IMR-90 (cell line): ENCODE measurements around the gene ARHGAP24. TPM values are rescaled to one million over a fixed set of nuclear protein-coding genes. Genes with fewer than 3 reads are reported as not detected.

ENCODE experiments used
- ATAC-seq: fragments of 200-7000 bp; cut with Tn5 transposase; 2 replicates; pipeline ENCODE4 v1.9.1; 2020; ENCODE audit warnings: low read depth, mild to moderate bottlenecking, moderate library complexity
- BruUV-seq: library from RNA; stranded (reverse); fragments of 400-500 nt; replicated peaks from 2 replicates; lab custom pipeline; 2021; lab: Mats Ljungman, UMichigan
- CTCF ChIA-PET: fragments of 300-600 bp; formaldehyde crosslinking; extraction: SDS; loops from one replicate; lab custom pipeline; 2021; ENCODE audit warnings: antibody characterized with exemption; lab: Yijun Ruan, JAX
- POLR2A ChIA-PET: fragments of 300-600 bp; sonication (Branson Sonifier 250); formaldehyde crosslinking; loops from one replicate; lab custom pipeline; 2022; ENCODE audit warnings: antibody characterized with exemption; ENCODE audit not compliant: unreplicated experiment; lab: Charles Lee
- DNase-seq: peaks from one replicate; pipeline ENCODE4 v3.0.0; 2013
- H2AFZ ChIP-seq: replicated peaks from 2 replicates; pipeline ENCODE3; 2013; ENCODE audit warnings: low read length, mild to moderate bottlenecking; ENCODE audit not compliant: poor library complexity
- H2AK5ac ChIP-seq: 2 replicates; pipeline ENCODE4 v1.6.1; 2013; ENCODE audit warnings: low read depth, low read length, inconsistent platforms
- H2AK9ac ChIP-seq: replicated peaks from 2 replicates; pipeline ENCODE3; 2013; ENCODE audit warnings: mild to moderate bottlenecking, low read depth, low read length, moderate library complexity; ENCODE audit not compliant: poor library complexity
- H2BK120ac ChIP-seq: 2 replicates; pipeline ENCODE4 v1.6.1; 2013; ENCODE audit warnings: low read depth, low read length, inconsistent platforms
- H2BK15ac ChIP-seq: 3 replicates; pipeline ENCODE4 v1.6.1; 2013; ENCODE audit warnings: low read depth, low read length, inconsistent platforms
- H2BK20ac ChIP-seq: 2 replicates; pipeline ENCODE4 v1.6.1; 2013; ENCODE audit warnings: low read depth, mild to moderate bottlenecking, inconsistent platforms, low read length, moderate library complexity
- H2BK5ac ChIP-seq: 2 replicates; pipeline ENCODE4 v1.6.1; 2013; ENCODE audit warnings: mild to moderate bottlenecking, low read depth, low read length, inconsistent platforms; ENCODE audit not compliant: poor library complexity, severe bottlenecking
- H3K14ac ChIP-seq: replicated peaks from 2 replicates; pipeline ENCODE4 v1.6.1; 2013; ENCODE audit warnings: low read depth, low read length, inconsistent platforms
- H3K18ac ChIP-seq: 2 replicates; pipeline ENCODE4 v1.6.1; 2013; ENCODE audit warnings: low read depth, low read length, control low read depth
- H3K23ac ChIP-seq: 2 replicates; pipeline ENCODE4 v1.6.1; 2013; ENCODE audit warnings: low read depth, low read length, inconsistent platforms
- H3K27ac ChIP-seq: 2 replicates; pipeline ENCODE4 v1.5.1; 2013; ENCODE audit warnings: mild to moderate bottlenecking, control low read depth, low read length; ENCODE audit not compliant: insufficient read depth
- H3K27me3 ChIP-seq: 2 replicates; pipeline ENCODE4 v1.6.1; 2013; ENCODE audit warnings: low read length; ENCODE audit not compliant: control insufficient read depth, insufficient read depth
- H3K36me3 ChIP-seq: 2 replicates; pipeline ENCODE4 v1.6.1; 2013; ENCODE audit warnings: low read length, mixed read lengths; ENCODE audit not compliant: control insufficient read depth, insufficient read depth
- H3K4ac ChIP-seq: 2 replicates; pipeline ENCODE4 v1.6.1; 2013; ENCODE audit warnings: low read depth, low read length, inconsistent platforms
- H3K4me1 ChIP-seq: 2 replicates; pipeline ENCODE4 v1.6.1; 2013; ENCODE audit warnings: low read length, mixed read lengths; ENCODE audit not compliant: control insufficient read depth, insufficient read depth
- H3K4me2 ChIP-seq: 2 replicates; pipeline ENCODE4 v1.6.1; 2013; ENCODE audit warnings: low read depth, mild to moderate bottlenecking, control low read depth, low read length, moderate library complexity
- H3K4me3 ChIP-seq: 2 replicates; pipeline ENCODE4 v1.5.1; 2013; ENCODE audit warnings: low read depth, mild to moderate bottlenecking, control low read depth, low read length, moderate library complexity; ENCODE audit not compliant: insufficient read depth
- H3K56ac ChIP-seq: 2 replicates; pipeline ENCODE4 v1.6.1; 2013; ENCODE audit warnings: low read length, inconsistent platforms; ENCODE audit not compliant: insufficient read depth; ENCODE audit errors: extremely low read depth
- H3K79me1 ChIP-seq, 2 experiments: 2 replicates each; pipeline ENCODE4 v1.6.1; 2013; ENCODE audit warnings: low read length in 2 of 2, inconsistent platforms in 1 of 2, low read depth in 1 of 2
- H3K9ac ChIP-seq: 2 replicates; pipeline ENCODE4 v1.6.1; 2013; ENCODE audit warnings: low read depth, low read length, control low read depth
- H3K9me1 ChIP-seq: 2 replicates; pipeline ENCODE4 v1.6.1; 2013; ENCODE audit warnings: low read length, inconsistent platforms; ENCODE audit not compliant: insufficient read depth
- H3K9me3 ChIP-seq: 2 replicates; pipeline ENCODE4 v1.6.1; 2013; ENCODE audit warnings: low read length; ENCODE audit not compliant: control insufficient read depth, insufficient read depth
- H4K20me1 ChIP-seq: 2 replicates; pipeline ENCODE4 v1.6.1; 2013; ENCODE audit warnings: low read length, inconsistent platforms; ENCODE audit not compliant: insufficient read depth
- H4K5ac ChIP-seq: 2 replicates; pipeline ENCODE4 v1.6.1; 2013; ENCODE audit warnings: mild to moderate bottlenecking, low read depth, low read length, control low read depth
- H4K8ac ChIP-seq, 2 experiments: 2 replicates each; pipeline ENCODE4 v1.6.1; 2013; ENCODE audit warnings: low read depth in 2 of 2, low read length in 2 of 2, control low read depth in 1 of 2, inconsistent platforms in 1 of 2
- H4K91ac ChIP-seq: 2 replicates; pipeline ENCODE4 v1.6.1; 2013; ENCODE audit warnings: low read depth, low read length, inconsistent platforms; ENCODE audit not compliant: insufficient read depth
- BHLHE40 ChIP-seq: fragments of 150-350 bp; IDR thresholded peaks from 2 replicates; pipeline ENCODE4 v1.6.1; 2016; ENCODE audit warnings: mild to moderate bottlenecking, low read depth, low read length
- CEBPB ChIP-seq: IDR thresholded peaks from 2 replicates; pipeline ENCODE4 v1.6.1; 2012; ENCODE audit warnings: low read depth, low read length, improper control_type of control experiment
- CHD1 ChIP-seq: IDR thresholded peaks from 2 replicates; pipeline ENCODE4 v1.6.1; 2012; ENCODE audit warnings: low read depth, low read length, improper control_type of control experiment
- FOS ChIP-seq: fragments of 150-350 bp; IDR thresholded peaks from 2 replicates; pipeline ENCODE4 v1.6.1; 2016; ENCODE audit warnings: low read depth, low read length
- MAFK ChIP-seq: IDR thresholded peaks from 2 replicates; pipeline ENCODE4 v1.6.1; 2012; ENCODE audit warnings: low read depth, low read length, improper control_type of control experiment
- MAZ ChIP-seq: IDR thresholded peaks from 2 replicates; pipeline ENCODE4 v1.6.1; 2012; ENCODE audit warnings: low read depth, mild to moderate bottlenecking, low read length, improper control_type of control experiment, moderate library complexity, borderline replicate concordance
- MXI1 ChIP-seq: IDR thresholded peaks from 2 replicates; pipeline ENCODE4 v1.6.1; 2012; ENCODE audit warnings: low read depth, mild to moderate bottlenecking, low read length, moderate library complexity, borderline replicate concordance
- NFE2L2 ChIP-seq: fragments of 150-350 bp; IDR thresholded peaks from 2 replicates; pipeline ENCODE4 v1.6.1; 2016; ENCODE audit warnings: low read depth, mild to moderate bottlenecking, low read length
- RAD21 ChIP-seq: IDR thresholded peaks from 2 replicates; pipeline ENCODE4 v1.6.1; 2012; ENCODE audit warnings: low read length, improper control_type of control experiment
- RCOR1 ChIP-seq: IDR thresholded peaks from 2 replicates; pipeline ENCODE4 v1.6.1; 2012; ENCODE audit warnings: mild to moderate bottlenecking, low read length, improper control_type of control experiment; ENCODE audit not compliant: insufficient replicate concordance
- RFX5 ChIP-seq: IDR thresholded peaks from 2 replicates; pipeline ENCODE4 v1.8.0; 2012; ENCODE audit warnings: low read depth, mild to moderate bottlenecking, low read length, moderate library complexity
- SMC3 ChIP-seq: fragments of 150-350 bp; IDR thresholded peaks from 2 replicates; pipeline ENCODE4 v1.6.1; 2016; ENCODE audit warnings: low read depth, mild to moderate bottlenecking, antibody characterized with exemption, low read length, moderate library complexity
- WGBS, 2 experiments: methylation state at CpG; one replicate each; pipeline versions ENCODE4 v1.1.5 to v1.1.7; 2013; ENCODE audit warnings: missing lambda C conversion rate in 2 of 2; ENCODE audit not compliant: insufficient read length in 1 of 2; ENCODE audit errors: extremely low coverage in 2 of 2; 5-methylcytosine and 5-hydroxymethylcytosine counted together
- dilution Hi-C: fragments of 300-500 bp; cut with HindIII; formaldehyde crosslinking; loops from one replicate; pipeline ENCODE4 v1.14.3; 2018; ENCODE audit warnings: low sequenced_read_pairs; ENCODE audit not compliant: unreplicated experiment
- in situ Hi-C: fragments of 300-500 bp; cut with MboI; formaldehyde crosslinking; loops from 3 replicates; pipeline ENCODE4 v1.14.3; 2019; ENCODE audit warnings: low sequenced_read_pairs, inconsistent platforms, mixed read lengths
- intact Hi-C: fragments of 100-400 bp; cut with micrococcal nuclease; formaldehyde crosslinking; loops from 2 replicates; pipeline ENCODE4 v1.10.0; 2022
- polyA plus RNA-seq, 3 experiments: library from polyadenylated mRNA; depleted of rRNA; stranded (reverse); fragments of >200 nt; gene quantifications; 2 replicates each; pipeline ENCODE4 v1.2.3, GENCODE V29; 2012; ENCODE audit warnings: low replicate concordance in 1 of 3
- total RNA-seq: library from RNA; depleted of rRNA; stranded (reverse); fragments of >200 nt; gene quantifications from 2 replicates; pipeline ENCODE4 v1.2.3, GENCODE V29; 2012
- TF ChIP-seq, protein P1 (sequence below): fragments of 150-350 bp; IDR thresholded peaks from 2 replicates; pipeline ENCODE4 v1.6.1; 2017; ENCODE audit warnings: mild to moderate bottlenecking, antibody characterized with exemption, low read length, low read depth
- TF ChIP-seq, protein P2 (sequence below): fragments of 150-350 bp; IDR thresholded peaks from 2 replicates; pipeline ENCODE4 v1.6.1; 2016; ENCODE audit warnings: low read depth, mild to moderate bottlenecking, low read length, moderate library complexity, borderline replicate concordance

The ARHGAP24 gene
- total and polyA plus RNA-seq, 2 of the 4 experiments (the other 2 are of a cell fraction) = 11.9 to 24.0 TPM

DNA sequence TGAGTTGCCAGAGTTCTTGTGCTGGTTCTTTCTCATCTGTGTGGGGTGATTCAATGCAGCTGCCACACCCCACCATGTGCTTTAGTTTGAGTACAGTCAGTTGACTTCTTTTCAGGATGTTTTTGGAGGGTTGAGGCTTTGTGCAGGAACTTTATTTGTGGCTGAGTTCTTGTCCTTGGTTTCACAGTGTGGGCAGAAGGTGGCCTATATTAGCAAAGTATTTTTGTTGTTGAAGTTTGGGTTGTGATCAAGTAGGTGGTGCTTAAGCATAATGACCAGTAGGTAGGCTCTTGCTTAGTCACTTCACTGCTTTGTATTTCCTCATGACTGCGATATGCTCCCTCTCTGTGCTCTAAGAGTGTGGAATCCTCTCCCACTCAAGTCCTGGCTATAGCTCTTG, 80.3 kb downstream of the ARHGAP24 start:
- no peak overlapping the region for H3K23ac ChIP-seq
- H4K20me1 ChIP-seq = no peaks in the 10 kb centered on the region
- H3K27me3 ChIP-seq = no peaks in the 10 kb centered on the region
- H3K4me3 ChIP-seq = no peak overlapping the region
- WGBS, 2 experiments = no CpG with 5 or more reads among the region's 1 CpG
- dilution Hi-C loops (no loop called here), in situ Hi-C loops (no loop called here), intact Hi-C loops (no loop called here)
- H3K4me1 ChIP-seq = no peaks in the 10 kb centered on the region
- no peak for DNase-seq
- H2AFZ ChIP-seq = no peak overlapping the region
- no peak overlapping the region for H2AK9ac ChIP-seq
- no peak overlapping the region for H3K18ac ChIP-seq
- no peak overlapping the region for H3K56ac ChIP-seq
- H3K36me3 ChIP-seq = no peaks in the 10 kb centered on the region
- no peak overlapping the region for H2BK120ac ChIP-seq
- no peak overlapping the region for H3K4ac ChIP-seq
- no peak overlapping the region for H3K14ac ChIP-seq
- no peak overlapping the region for H4K8ac ChIP-seq
- POLR2A ChIA-PET = no interaction called here
- BruUV-seq = no TSS peak
- H2BK20ac ChIP-seq = no peak overlapping the region
- no peak overlapping the region for H2BK15ac ChIP-seq
- H3K9me1 ChIP-seq = no peaks in the 10 kb centered on the region
- H3K79me1 ChIP-seq = no peaks in the 10 kb centered on the region
- H3K9ac ChIP-seq = no peak overlapping the region
- no peaks in the 10 kb centered on the region for H3K9me3 ChIP-seq
- H4K5ac ChIP-seq = no peak overlapping the region
- no peak for ATAC-seq
- CTCF ChIA-PET = no interaction called here
- TF ChIP-seq, protein P1, sequence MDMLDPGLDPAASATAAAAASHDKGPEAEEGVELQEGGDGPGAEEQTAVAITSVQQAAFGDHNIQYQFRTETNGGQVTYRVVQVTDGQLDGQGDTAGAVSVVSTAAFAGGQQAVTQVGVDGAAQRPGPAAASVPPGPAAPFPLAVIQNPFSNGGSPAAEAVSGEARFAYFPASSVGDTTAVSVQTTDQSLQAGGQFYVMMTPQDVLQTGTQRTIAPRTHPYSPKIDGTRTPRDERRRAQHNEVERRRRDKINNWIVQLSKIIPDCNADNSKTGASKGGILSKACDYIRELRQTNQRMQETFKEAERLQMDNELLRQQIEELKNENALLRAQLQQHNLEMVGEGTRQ = no peak
- no peak for TF ChIP-seq MAFK
- no peak for TF ChIP-seq RAD21
- no peak for TF ChIP-seq MAZ
- no peak for TF ChIP-seq FOS
- no peak for TF ChIP-seq RCOR1
- TF ChIP-seq NFE2L2 = no peak
- TF ChIP-seq RFX5 = no peak
- TF ChIP-seq, protein P2, sequence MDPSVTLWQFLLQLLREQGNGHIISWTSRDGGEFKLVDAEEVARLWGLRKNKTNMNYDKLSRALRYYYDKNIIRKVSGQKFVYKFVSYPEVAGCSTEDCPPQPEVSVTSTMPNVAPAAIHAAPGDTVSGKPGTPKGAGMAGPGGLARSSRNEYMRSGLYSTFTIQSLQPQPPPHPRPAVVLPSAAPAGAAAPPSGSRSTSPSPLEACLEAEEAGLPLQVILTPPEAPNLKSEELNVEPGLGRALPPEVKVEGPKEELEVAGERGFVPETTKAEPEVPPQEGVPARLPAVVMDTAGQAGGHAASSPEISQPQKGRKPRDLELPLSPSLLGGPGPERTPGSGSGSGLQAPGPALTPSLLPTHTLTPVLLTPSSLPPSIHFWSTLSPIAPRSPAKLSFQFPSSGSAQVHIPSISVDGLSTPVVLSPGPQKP = no peak
- no peak for TF ChIP-seq BHLHE40
- TF ChIP-seq CHD1 = no peak
- TF ChIP-seq MXI1 = no peak
- no peak for TF ChIP-seq SMC3
- no peak for TF ChIP-seq CEBPB
- no peak overlapping the region for H4K91ac ChIP-seq
- H3K27ac ChIP-seq = no peak overlapping the region
- H2AK5ac ChIP-seq = no peak overlapping the region
- no peak overlapping the region for H3K4me2 ChIP-seq
- no peak overlapping the region for H2BK5ac ChIP-seq
